ENCODE results near the gene DNTT.
A peak's percentile ranks its signal among the peaks of the same experiment; 100 is the strongest.
"Not testable (repeated sequence)": the region's sequence is repeated elsewhere in the genome, so short reads cannot be mapped to it uniquely, and the experiment has no call there.

DNTT gene

DNA sequence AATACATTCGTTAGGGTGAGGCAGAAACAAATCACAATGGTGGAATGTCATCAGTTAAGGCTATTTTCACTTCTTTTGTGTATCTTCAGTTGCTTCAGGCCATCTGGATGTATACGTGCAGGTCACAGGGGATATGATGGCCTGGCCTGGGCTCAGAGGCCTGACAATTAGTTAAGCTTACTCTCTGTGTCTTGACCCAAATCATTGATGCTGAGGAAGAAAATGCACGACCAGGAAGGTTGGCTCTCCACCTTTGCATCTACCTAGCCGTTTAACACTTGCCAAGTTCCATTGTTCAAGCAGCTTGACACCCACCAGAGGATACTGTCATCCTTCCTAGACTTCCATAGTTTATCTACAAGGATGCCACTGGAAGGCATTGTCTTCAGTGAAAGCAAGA lies 4.6 kb downstream of the DNTT start:
- not testable (repeated sequence) for DNase-seq (ENCODE audit: low read depth in 1 of 2, low spot score in 1 of 2)

DNA sequence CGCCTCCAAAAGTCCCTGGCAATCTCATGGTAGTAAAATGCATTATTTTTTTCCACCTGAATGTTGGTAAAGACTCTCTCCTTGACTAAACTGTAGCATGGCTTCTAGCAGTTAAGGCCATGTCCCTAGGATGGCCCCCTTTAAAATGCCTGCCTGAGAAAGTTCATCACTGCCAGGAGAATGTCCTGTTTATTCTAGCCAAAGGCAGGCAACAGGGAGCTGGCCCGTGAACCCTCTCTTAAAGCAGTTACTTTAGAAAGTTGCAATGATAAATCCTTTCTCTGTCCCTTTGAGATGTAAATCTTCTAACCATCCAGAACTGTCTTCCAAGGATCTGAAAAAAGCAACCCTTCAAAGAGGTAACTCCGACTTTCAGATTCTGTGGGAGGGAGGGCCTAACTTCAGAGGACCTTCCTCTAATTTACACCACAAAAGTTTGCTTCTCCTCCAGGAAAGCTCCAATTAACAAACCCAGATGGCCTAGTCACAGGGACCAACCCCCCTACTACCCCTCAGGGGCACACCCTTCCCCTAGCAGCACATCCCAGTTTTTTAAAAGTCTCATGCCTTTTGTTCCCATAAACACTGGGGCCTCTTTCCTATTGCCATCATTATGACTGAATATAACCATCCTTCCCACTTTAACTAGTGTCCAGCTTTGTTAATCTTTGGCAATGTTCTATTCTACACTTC lies 5.5 kb downstream of the DNTT start:
- DNase-seq (ENCODE audit: low read depth in 1 of 2, low spot score in 1 of 2): no peak

DNA sequence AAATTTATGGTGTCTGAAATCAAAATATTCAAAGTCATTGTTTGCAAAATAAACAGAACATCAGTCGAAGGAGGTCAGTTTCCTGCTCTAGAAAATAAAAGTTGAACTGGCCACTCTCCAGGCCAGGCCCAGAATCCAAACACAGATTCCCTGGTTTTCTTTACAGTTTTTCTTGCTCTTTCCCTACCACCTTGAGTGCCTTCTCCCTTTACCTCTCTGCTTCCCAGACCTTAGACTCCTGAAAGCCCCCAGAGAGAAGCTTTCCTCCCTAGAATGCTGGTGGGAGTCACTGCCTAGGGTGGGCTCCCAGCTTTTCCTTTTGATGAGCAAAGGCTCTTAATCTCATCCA lies 6.1 kb downstream of the DNTT start:
- DNase-seq (ENCODE audit: low read depth in 1 of 2, low spot score in 1 of 2): no peak

DNA sequence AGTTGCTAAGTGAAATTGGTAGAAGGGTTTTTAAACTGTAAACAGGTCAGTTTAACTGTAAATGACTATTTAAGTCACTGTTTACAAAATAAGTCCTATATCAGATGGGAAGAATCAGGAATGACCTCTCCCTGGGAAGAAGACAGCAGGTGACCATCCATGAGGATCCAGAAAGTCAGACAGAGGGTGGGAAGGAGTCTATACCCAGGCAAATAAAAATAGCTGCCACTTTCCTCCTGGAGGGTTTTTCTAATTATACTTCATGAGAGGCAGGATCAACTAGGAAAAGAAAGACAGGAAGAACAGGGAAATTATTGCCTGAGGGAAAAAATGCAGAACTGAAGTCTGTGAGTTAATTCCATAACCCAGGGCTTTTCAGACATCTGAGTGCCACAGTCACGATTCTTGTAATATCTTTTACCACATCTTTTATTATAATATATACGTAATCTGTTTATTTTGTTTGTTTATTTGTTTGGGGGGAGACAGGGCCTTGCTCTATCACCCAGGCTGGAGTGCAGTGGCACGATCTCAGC lies 7.0 kb downstream of the DNTT start:
- no peak for DNase-seq (ENCODE audit: low read depth in 1 of 2, low spot score in 1 of 2)

DNA sequence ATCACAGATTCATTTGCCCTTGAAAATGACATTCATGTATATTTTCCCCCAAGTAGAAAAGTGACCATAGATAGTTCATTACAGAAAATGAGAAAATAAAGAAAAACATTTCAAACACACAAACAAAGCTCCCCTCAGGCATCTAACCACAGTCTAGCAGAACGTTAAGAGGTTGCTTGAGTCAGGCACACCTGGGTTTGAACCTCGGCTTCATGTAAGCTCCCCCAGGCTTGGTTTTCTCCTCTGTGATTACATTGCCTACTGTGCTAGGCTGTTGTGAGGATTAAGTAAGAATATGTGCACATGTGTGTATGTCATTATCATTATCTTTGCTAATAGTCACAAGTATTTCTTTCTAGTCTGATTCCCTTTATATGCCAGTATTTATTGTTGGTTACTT lies 9.1 kb downstream of the DNTT start:
- no peak for DNase-seq (ENCODE audit: low read depth in 1 of 2, low spot score in 1 of 2)

DNA sequence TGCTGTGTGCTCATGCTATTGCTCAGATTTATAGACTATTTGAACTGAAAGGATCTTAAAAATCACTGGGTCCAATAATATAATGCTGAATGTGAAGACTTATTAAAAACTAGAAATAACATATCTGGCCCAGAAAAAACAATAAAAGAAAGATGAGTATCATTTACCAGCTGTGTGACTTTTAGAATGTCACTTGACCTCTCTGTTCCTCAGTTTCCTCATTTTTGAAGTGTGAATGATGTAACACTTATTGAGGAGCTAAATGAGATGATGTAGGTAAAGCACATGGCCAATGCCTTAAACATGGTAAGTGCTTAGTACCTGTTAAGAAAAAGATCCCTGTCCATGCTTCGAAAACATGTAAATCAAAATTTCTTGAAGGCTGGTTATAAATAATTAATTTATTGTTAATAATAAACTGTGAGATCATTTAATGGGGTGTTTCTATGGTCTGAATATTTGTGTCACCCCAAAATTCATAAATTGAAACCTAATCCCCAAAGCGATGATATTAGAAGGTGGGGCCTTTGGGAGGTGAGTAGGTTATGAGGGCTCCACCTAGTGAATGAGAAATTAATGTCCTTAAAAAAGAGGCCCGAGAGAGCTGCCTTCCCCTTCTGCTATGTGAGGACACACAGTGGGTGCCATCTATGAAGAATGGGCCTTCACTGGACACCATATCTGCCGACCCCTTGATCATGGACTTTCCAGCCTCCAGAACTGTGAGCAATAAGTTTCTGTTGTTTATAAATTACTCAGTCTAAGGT lies 13.0 kb downstream of the DNTT start:
- DNase-seq (ENCODE audit: low read depth in 1 of 2, low spot score in 1 of 2): no peak

DNA sequence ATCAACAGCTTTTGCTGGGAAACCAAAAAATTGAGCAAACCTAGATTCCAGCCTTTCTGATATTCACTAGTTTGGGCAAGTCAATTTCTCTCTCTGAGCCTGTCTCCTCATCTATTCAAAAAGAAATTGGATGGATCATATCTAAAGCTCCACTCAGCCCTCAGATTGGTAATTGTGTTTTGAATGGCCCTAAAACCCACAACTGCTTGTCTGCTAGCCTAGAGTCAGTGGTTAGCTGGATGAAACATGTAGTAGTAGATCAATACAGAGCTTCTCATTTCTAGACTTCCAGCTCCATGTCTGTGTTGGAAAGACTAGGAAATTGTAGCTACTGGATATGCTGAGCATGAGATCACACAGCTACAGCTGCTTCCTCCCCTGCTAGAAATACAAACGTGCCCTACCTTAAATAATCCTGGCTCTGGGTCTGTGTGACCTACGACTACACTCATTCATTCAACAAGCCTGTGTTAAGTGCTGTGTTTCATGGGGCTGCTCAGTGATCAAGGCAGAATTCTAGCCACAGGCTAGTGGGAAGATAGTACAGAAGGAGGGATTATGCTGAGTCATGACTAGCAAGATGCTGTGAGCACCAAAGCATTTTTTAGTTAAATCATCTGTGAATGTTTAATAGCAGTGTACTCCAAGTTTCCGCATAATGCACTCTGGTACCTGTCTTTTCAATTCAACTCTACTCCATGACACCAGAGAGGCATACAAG lies 15.7 kb downstream of the DNTT start:
- no peak for DNase-seq (ENCODE audit: low read depth in 1 of 2, low spot score in 1 of 2)

DNA sequence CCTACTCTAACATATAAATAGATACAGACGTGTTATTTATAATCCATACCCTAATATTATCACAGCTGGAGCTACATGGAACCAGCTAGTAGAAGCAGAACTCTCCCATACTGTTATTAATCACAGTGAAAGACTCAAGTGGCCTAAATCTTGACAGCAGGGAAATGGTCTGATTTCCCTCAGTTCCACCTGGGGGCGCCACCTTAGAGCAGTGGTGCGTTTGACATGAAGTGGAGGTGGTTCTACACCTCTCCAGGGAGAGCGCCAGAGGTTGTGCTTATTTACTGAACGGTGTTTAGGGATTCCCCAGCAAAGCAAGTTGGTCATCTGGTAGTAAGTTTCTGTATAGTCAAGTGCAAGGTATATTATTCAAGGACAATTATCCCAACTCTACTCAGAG lies 17.6 kb downstream of the DNTT start:
- DNase-seq (ENCODE audit: low read depth in 1 of 2, low spot score in 1 of 2): no peak

DNA sequence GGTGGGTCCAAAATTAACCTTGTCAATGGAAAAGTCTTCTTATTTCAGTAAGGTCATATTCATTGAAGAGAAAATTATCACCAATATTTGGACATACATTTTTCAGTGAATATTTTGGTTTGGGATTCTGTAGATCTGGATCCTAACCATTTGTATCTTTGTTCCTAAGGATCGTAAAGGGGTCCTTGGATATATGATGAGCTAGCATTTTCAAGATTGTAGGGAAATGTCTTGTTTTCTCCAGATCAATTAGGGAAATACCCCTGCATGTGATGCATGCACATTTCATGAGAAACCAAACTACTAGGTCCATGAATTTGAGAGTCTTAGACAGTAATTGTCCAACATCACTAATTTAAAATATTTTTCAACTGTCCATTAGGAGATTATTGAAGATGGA lies 18.0 kb downstream of the DNTT start:
- no peak for DNase-seq (ENCODE audit: low read depth in 1 of 2, low spot score in 1 of 2)

DNA sequence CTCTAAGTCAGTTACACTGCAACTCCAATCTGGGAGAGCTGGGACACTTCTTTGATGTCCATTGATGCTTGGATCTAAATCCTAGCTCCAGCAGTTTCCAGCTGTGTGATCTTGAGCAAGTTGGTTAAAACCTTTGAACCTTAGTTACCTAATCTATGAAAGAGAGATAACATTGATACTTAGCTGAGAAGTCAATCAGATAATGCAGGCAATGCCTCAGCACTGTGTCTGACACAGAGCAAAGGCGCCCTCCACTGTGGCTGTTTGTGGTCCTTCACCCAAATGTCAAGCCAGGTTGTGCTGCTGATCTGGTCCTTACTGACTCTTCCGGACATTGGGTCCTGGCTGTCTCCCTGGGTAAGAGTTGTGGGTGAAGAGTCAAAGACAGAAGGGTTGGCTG lies 20.2 kb downstream of the DNTT start:
- no peak for DNase-seq (ENCODE audit: low read depth in 1 of 2, low spot score in 1 of 2)

DNA sequence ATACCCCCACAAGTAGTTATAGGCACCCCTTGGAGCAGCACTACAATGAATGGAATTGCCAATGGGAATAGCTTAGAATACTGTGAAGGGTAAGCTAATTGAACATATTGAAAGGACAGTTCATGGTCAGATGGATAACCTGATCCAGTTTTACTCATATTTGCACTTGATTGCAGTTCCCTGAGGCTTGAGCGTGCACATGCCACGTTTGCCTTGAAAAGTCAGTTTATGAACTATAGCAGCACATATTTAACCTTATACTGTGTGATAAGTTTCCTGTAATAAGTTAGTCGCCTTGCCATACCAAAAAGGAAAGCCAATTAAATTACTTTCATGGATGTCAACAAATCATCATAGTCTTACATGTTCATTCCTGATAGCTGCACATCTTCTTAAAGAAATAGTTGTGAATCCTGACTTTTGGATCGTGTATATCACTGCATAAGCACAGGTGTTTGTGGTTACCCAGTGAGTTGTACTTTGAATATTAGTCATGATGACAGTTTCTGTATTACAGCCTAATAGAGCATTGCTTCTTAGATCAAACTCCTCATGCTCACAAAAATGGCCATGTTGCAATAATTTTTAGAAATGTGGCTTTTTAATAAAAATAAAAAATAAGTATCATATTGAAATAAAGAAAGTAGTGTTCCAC lies 21.6 kb downstream of the DNTT start:
- DNase-seq (ENCODE audit: low read depth in 1 of 2, low spot score in 1 of 2): no peak

DNA sequence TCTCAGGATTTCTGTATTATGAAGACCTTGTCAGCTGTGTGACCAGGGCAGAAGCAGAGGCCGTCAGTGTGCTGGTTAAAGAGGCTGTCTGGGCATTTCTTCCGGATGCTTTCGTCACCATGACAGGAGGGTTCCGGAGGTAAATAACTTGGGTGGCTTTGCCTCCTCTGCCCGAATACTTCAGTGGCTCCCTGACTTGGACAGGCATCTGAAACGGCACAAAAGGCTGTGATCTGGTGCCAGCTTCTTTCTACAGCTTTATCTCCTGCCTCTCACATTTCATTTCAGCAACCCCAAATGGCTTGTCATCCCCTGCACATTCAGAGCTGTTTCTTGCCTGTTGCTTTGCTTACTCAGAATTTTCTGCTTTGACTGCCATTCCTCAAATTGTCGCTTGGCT lies 23.2 kb downstream of the DNTT start:
- DNase-seq (ENCODE audit: low read depth in 1 of 2, low spot score in 1 of 2): no peak

DNA sequence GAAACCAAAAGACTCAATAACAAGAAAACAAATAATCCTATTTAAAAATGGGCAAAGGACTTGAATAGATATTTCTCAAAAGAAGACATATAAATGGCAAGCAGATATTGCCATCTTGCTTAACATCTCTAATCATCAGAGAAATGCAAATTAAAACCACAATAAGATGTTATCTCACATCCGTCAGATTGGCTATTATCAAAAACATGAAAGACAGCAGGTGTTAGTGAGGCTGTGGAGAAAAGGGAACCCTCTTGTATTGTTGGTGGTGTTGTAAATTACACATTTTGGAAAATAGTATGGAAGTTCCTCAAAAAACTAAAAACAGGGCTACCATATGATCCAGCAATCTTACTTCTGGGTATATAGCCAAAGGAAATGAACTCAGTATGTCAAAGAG lies 28.9 kb downstream of the DNTT start:
- no peak for DNase-seq (ENCODE audit: low read depth in 1 of 2, low spot score in 1 of 2)

DNA sequence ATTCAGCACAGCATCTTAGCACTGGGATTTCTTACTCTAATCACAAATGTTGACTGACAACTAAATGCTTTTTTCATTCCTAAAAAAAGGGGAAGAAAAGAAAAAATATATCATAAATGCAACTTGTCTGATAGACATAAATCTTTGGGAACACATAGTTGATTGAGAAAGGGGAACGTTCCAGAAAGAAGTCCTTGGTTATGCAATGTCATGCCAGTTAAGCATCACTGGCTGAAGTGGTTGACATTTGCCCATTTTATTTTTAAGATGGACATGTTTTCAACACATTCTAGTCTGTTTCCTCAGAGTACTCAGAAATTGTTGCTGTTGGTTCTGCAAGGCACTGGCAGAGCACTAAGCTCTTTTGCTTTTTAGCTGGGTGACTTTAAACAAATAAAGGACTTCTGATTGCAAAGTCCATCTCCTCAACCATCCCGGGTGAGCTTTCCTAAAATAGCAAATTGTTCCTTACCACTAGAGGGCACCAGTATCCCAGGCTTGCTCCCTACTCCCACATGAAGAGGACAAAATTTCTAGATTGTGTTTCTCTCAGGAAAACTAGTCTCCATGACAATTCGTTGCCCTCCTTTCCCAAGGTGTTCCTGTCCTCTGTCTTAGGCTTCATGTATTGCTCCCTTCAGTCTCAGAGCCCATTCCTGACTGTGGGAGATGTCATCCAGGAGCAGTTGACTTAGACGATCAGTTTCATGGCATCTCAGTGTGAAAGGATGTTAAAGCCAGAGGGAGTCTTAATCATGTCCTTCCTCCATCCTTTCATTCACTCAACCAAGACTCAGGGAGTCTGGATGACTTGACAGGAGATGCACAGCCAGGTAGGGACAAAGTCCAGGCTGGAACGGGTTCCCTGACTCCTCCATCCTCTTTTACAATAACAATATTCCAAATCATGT lies 30.6 kb downstream of the DNTT start:
- no peak for DNase-seq (ENCODE audit: low read depth in 1 of 2, low spot score in 1 of 2)

DNA sequence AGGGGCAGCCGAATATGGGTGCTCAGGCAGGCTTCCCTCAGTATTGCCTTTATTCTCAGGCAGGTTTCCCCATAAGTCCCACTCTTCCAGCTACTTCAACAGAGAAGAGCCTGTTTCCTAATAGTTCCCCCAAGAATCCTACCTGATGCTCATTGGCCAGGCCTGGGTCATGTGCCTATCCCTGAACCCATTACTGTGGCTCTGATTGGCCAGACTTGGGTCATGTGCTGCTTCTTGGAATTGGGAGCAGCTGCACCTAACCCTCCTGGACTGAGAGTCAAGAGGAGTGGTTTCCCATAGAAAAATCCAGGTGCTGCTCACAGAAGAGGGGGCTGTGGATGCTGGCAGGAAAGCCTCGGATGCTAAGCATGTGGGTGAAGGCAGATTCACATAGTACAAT lies 32.9 kb downstream of the DNTT start:
- no peak for DNase-seq (ENCODE audit: low read depth in 1 of 2, low spot score in 1 of 2)

DNA sequence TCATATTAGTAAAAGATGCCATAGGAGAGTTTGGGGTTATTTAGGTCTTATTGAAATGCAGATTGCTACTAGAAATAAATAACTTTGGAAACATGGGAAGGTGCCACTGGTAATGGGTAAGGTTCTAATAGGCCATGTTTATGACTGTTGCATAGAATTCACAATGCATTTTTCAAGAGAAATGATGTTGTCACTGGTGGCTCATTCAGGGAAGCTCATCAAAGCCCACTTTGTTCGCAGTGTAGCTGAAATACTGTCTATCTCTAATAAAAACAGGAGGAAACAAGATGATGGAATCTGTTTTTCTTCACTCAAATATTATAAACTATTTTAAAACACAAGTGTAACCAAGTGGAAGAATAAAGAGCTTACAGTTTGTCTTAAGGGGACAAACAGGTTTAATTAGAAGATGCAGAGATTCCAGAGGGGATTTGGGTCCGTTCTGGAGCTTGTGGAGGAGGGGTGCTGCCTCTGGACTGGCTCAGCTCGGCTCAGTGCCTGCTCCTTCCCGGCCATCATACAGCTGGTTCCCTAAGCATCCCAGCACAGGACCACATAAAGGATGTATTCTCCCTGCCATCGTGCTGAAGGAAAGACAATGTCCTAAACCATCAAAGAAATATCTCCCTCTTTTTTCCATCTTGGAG lies 34.2 kb downstream of the DNTT start:
- no peak for DNase-seq (ENCODE audit: low read depth in 1 of 2, low spot score in 1 of 2)

DNA sequence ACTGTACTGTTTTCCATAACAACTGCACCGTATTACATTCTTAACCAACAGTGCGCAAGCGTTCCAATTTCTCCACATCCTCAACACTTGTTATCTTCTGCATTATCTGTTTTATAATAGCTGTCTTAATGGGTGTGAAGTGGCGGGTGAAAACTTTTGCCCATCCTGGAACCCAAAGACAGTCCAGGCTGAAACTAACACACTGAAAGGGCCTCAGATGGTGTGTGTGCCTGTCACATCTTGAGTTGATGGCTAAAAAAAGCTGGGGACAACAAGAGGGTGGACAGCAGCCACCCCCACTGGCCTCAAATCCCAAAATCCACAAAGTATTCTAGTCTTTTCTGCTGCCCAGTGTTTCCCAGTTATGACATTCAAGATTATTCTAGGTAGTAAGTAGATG lies 35.1 kb downstream of the DNTT start:
- no peak for DNase-seq (ENCODE audit: low read depth in 1 of 2, low spot score in 1 of 2)

DNA sequence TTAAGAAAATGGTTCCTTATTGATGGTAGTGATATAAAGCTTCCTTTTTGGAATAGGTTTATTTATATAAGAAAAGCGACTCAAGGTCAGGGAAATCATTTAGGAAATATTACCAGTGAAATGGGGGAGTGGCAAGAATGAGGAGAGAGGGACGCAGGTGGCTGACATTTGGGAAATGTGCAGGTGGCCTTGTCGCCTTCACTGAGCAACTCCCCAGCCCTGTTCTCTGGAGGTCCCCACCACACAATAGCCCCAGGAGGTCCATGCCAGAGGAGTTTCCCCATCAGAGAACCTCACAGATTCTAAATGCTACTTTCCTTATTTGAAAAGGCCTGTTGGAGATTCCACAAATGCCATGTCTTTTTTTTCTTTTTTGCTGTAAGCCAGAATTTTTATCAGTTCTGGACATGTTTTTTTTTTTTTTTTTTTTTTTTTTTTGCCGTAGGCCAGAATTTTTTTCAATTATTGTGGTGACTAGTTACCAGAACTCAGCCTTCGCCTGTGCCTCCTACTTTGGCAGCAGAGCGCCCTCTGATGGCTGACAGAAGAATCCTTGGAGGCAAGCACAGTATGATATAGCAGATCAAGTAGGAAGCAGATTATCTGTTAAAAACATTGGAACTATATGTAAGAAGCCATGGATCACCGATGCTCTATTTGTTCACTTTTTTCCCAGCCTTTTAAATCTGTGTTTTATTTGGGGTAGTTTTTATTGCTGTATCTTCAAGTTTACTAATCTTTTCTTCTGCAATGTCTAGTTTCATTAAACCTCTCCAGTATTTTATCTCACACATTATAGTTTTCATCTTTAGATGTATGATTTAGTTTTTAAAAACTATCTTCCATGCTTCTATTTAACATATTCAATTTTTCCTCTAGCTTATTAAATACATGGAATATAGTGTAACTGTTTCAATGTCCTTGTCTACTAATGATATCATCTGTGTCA lies 36.0 kb downstream of the DNTT start:
- DNase-seq (ENCODE audit: low read depth in 1 of 2, low spot score in 1 of 2): peak in 1 of 2 donors; percentile 10
